HEK293 (cell line): ENCODE results near the gene PLB1.
A peak's percentile ranks its signal among the peaks of the same experiment; 100 is the strongest.

Source experiments
- CTCF ChIA-PET: fragments of 350-600 bp; formaldehyde crosslinking; extraction: SDS; loops from one replicate; lab custom pipeline; 2021; ENCODE audit warnings: antibody characterized with exemption; lab: Yijun Ruan, JAX
- POLR2A ChIA-PET: fragments of 300-600 bp; formaldehyde crosslinking; extraction: SDS; loops from one replicate; lab custom pipeline; 2020; ENCODE audit warnings: antibody characterized with exemption, inconsistent platforms; lab: Yijun Ruan, JAX
- H3K27ac ChIP-seq: fragments of 200-500 bp; sonication (Bioruptor generic); 2 replicates; pipeline ENCODE4 v1.5.1; 2014; ENCODE audit warnings: low read depth, low read length, control low read depth, inconsistent platforms; ENCODE audit errors: extremely low read depth
- H3K36me3 ChIP-seq, 2 experiments: fragments of 200-500 bp in 1 of 2; sonication (Bioruptor generic) in 1 of 2; 1 replicate in 1 of 2; 2 replicates in 1 of 2; pipeline ENCODE4 v1.5.1; 2014 to 2017; ENCODE audit warnings: inconsistent platforms in 2 of 2, low read length in 2 of 2; ENCODE audit not compliant: control insufficient read depth in 2 of 2, insufficient read depth in 1 of 2
- H3K4me1 ChIP-seq: fragments of 200-500 bp; sonication (Bioruptor generic); 2 replicates; pipeline ENCODE4 v1.5.1; 2014; ENCODE audit warnings: mild to moderate bottlenecking, low read length, inconsistent platforms; ENCODE audit not compliant: control insufficient read depth, insufficient read depth
- H3K4me3 ChIP-seq: 2 replicates; pipeline ENCODE4 v1.5.1; 2011; ENCODE audit warnings: low read depth, mild to moderate bottlenecking, control low read depth, low read length, moderate library complexity
- H3K9me3 ChIP-seq: fragments of 200-500 bp; sonication (Bioruptor generic); 2 replicates; pipeline ENCODE4 v1.5.1; 2014; ENCODE audit warnings: low read depth, low read length, inconsistent platforms; ENCODE audit not compliant: control insufficient read depth, insufficient read depth
- GLIS1 ChIP-seq: fragments of 450-650 bp; formaldehyde crosslinking; IDR thresholded peaks from 2 replicates; pipeline ENCODE4 v1.5.1; 2016; ENCODE audit warnings: missing biosample characterization, missing genetic modification characterization
- HOXD13 ChIP-seq: sonication (generic); formaldehyde crosslinking; IDR thresholded peaks from 2 replicates; pipeline ENCODE4 v1.8.0; 2022; ENCODE audit warnings: missing genetic modification reagents, borderline replicate concordance
- WT1 ChIP-seq: fragments of 450-650 bp; formaldehyde crosslinking; IDR thresholded peaks from 2 replicates; pipeline ENCODE4 v1.5.1; 2016; ENCODE audit warnings: missing biosample characterization, missing genetic modification characterization
- ZNF121 ChIP-seq: fragments of 450-650 bp; formaldehyde crosslinking; IDR thresholded peaks from 2 replicates; pipeline ENCODE4 v1.5.1; 2016; ENCODE audit warnings: missing biosample characterization, missing genetic modification characterization
- ZNF223 ChIP-seq: fragments of 450-650 bp; formaldehyde crosslinking; IDR thresholded peaks from 2 replicates; pipeline ENCODE4 v1.5.1; 2016; ENCODE audit warnings: missing biosample characterization, missing genetic modification characterization
- ZNF266 ChIP-seq: fragments of 450-650 bp; formaldehyde crosslinking; IDR thresholded peaks from 2 replicates; pipeline ENCODE4 v1.5.1; 2016; ENCODE audit warnings: missing biosample characterization, missing genetic modification characterization, low read depth
- ZNF488 ChIP-seq: fragments of 450-650 bp; formaldehyde crosslinking; IDR thresholded peaks from 2 replicates; pipeline ENCODE4 v1.5.1; 2016; ENCODE audit warnings: missing biosample characterization, missing genetic modification characterization
- ZNF521 ChIP-seq: fragments of 450-650 bp; formaldehyde crosslinking; IDR thresholded peaks from 2 replicates; pipeline ENCODE4 v1.5.1; 2017; ENCODE audit warnings: missing biosample characterization, mild to moderate bottlenecking, missing genetic modification characterization
- ZNF610 ChIP-seq: fragments of 450-650 bp; formaldehyde crosslinking; IDR thresholded peaks from 2 replicates; pipeline ENCODE4 v1.5.1; 2016; ENCODE audit warnings: missing biosample characterization, missing genetic modification characterization, borderline replicate concordance
- ZNF639 ChIP-seq: fragments of 450-650 bp; formaldehyde crosslinking; IDR thresholded peaks from 2 replicates; pipeline ENCODE4 v1.5.1; 2016; ENCODE audit warnings: missing biosample characterization, missing genetic modification characterization
- ZNF830 ChIP-seq: fragments of 450-650 bp; IDR thresholded peaks from 2 replicates; pipeline ENCODE4 v1.5.0; 2018; ENCODE audit warnings: missing biosample characterization, missing genetic modification characterization, low read depth, mild to moderate bottlenecking, moderate library complexity
- ZXDB ChIP-seq: fragments of 450-650 bp; formaldehyde crosslinking; IDR thresholded peaks from 2 replicates; pipeline ENCODE4 v1.5.1; 2016; ENCODE audit warnings: missing biosample characterization, missing genetic modification characterization
- TF ChIP-seq, protein P1 (sequence below): fragments of 450-650 bp; formaldehyde crosslinking; IDR thresholded peaks from 2 replicates; pipeline ENCODE4 v1.5.1; 2017; ENCODE audit warnings: missing biosample characterization, missing genetic modification characterization
- TF ChIP-seq, protein P2 (sequence below): fragments of 450-650 bp; formaldehyde crosslinking; IDR thresholded peaks from 2 replicates; pipeline ENCODE4 v1.5.1; 2017; ENCODE audit warnings: missing biosample characterization, mild to moderate bottlenecking, missing genetic modification characterization, moderate library complexity

PLB1 gene

GRCh38 chr2:28630341-28630740 is 134.5 kb downstream of the PLB1 start:
- Histone ChIP-seq H3K4me1 (no peaks in the 10 kb centered on the region), H3K36me3 (no peaks in the 10 kb centered on the region), H3K4me3 (no peak overlapping the region), H3K9me3 (no peaks in the 10 kb centered on the region), H3K27ac (no peak overlapping the region)
- POLR2A ChIA-PET = interaction anchor here (0.6 kb wide), 1 partner anchor 64 kb away, joined by 3 read pairs; no protein-coding TSS in a partner anchor
- TF ChIP-seq GLIS1 (tag by site-specific recombination) = peak; percentile 51
- no peak for TF ChIP-seq ZNF223 (tag by site-specific recombination)
- CTCF ChIA-PET = interaction anchor here (0.6 to 1.7 kb wide), 3 partner anchors 9 to 46 kb away, joined by 3 to 5 read pairs (median 3); no protein-coding TSS in a partner anchor

- no peak overlapping the region for H3K27ac ChIP-seq
- ChIA-PET CTCF (interaction anchor here (0.7 to 1.0 kb wide), 2 partner anchors 21 to 534 kb away, joined by 3 to 5 read pairs; no protein-coding TSS in a partner anchor), POLR2A (no interaction called here)
These were observed 135.8 kb downstream of the PLB1 start for GRCh38 chr2:28631514-28632206.

DNA sequence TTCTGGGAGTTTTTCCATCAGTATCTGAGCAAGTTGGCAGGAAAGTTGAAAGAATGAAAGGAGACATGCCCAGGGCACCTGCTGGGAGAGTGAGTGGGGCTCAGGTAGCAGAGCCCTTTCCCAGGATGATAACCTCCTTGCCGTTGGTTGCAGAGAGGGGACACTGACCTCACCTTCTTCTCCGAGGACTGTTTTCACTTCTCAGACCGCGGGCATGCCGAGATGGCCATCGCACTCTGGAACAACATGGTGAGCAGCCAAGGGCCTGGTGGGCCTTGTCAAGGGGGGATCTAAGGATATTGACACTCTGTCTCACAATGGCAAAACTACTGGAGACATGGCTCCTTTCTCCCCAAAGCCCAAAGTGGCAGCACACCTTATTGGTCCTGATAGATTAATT is 136.9 kb downstream of the PLB1 start:
- no peak overlapping the region for H3K4me3 ChIP-seq
- POLR2A ChIA-PET = no interaction called here
- H3K4me1 ChIP-seq = no peaks in the 10 kb centered on the region
- H3K27ac ChIP-seq = no peak overlapping the region
- H3K9me3 ChIP-seq = no peaks in the 10 kb centered on the region
- CTCF ChIA-PET = interaction anchor here (1.0 kb wide), 1 partner anchor 22 kb away, joined by 3 read pairs; no protein-coding TSS in a partner anchor
- H3K36me3 ChIP-seq = no peaks in the 10 kb centered on the region
- no peak for TF ChIP-seq ZNF830 (tag by site-specific recombination)
- TF ChIP-seq, protein P1, sequence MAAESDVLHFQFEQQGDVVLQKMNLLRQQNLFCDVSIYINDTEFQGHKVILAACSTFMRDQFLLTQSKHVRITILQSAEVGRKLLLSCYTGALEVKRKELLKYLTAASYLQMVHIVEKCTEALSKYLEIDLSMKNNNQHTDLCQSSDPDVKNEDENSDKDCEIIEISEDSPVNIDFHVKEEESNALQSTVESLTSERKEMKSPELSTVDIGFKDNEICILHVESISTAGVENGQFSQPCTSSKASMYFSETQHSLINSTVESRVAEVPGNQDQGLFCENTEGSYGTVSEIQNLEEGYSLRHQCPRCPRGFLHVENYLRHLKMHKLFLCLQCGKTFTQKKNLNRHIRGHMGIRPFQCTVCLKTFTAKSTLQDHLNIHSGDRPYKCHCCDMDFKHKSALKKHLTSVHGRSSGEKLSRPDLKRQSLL (tag by site-specific recombination) = no peak

More at GRCh38 chr2:28631514-28632206, 135.8 kb downstream of the PLB1 start:
- Histone ChIP-seq H3K4me3 (no peak overlapping the region), H3K9me3 (no peaks in the 10 kb centered on the region), H3K36me3 (no peaks in the 10 kb centered on the region), H3K4me1 (no peaks in the 10 kb centered on the region)
- TF ChIP-seq ZNF223 (tag by site-specific recombination) = no peak
- no peak for TF ChIP-seq ZNF121 (tag by site-specific recombination)
- no peak for TF ChIP-seq WT1 (tag by site-specific recombination)
- no peak for TF ChIP-seq HOXD13 (CRISPR knock-in tag)
- no peak for TF ChIP-seq ZNF639 (tag by site-specific recombination)
- no peak for TF ChIP-seq ZNF488 (tag by site-specific recombination)
- TF ChIP-seq ZXDB (tag by site-specific recombination) = no peak
- no peak for TF ChIP-seq ZNF266 (tag by site-specific recombination)
- TF ChIP-seq, protein P2, sequence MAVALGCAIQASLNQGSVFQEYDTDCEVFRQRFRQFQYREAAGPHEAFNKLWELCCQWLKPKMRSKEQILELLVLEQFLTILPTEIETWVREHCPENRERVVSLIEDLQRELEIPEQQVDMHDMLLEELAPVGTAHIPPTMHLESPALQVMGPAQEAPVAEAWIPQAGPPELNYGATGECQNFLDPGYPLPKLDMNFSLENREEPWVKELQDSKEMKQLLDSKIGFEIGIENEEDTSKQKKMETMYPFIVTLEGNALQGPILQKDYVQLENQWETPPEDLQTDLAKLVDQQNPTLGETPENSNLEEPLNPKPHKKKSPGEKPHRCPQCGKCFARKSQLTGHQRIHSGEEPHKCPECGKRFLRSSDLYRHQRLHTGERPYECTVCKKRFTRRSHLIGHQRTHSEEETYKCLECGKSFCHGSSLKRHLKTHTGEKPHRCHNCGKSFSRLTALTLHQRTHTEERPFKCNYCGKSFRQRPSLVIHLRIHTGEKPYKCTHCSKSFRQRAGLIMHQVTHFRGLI = no peak
- no peak for TF ChIP-seq ZNF521 (tag by site-specific recombination)
- TF ChIP-seq ZNF610 (tag by site-specific recombination) = no peak
